Testis (tissue), 2 donors: ENCODE measurements around the gene HOXC12.

ENCODE experiments used
- POLR2A ChIP-seq: fragments of 450-650 bp; IDR thresholded peaks from one replicate; pipeline ENCODE4 v1.6.1; 2017; ENCODE audit warnings: antibody characterized with exemption, mild to moderate bottlenecking, moderate library complexity
- TF ChIP-seq, protein P1 (sequence below), 3 experiments: fragments of 450-650 bp in 2 of 3; fragments of 200-600 bp in 1 of 3; sonication (generic) in 1 of 3; IDR thresholded peaks; one replicate each; pipeline ENCODE4 v1.5.1; 2016 to 2019; ENCODE audit warnings: antibody characterized with exemption in 3 of 3, mild to moderate bottlenecking in 2 of 3, moderate library complexity in 1 of 3

DNA sequence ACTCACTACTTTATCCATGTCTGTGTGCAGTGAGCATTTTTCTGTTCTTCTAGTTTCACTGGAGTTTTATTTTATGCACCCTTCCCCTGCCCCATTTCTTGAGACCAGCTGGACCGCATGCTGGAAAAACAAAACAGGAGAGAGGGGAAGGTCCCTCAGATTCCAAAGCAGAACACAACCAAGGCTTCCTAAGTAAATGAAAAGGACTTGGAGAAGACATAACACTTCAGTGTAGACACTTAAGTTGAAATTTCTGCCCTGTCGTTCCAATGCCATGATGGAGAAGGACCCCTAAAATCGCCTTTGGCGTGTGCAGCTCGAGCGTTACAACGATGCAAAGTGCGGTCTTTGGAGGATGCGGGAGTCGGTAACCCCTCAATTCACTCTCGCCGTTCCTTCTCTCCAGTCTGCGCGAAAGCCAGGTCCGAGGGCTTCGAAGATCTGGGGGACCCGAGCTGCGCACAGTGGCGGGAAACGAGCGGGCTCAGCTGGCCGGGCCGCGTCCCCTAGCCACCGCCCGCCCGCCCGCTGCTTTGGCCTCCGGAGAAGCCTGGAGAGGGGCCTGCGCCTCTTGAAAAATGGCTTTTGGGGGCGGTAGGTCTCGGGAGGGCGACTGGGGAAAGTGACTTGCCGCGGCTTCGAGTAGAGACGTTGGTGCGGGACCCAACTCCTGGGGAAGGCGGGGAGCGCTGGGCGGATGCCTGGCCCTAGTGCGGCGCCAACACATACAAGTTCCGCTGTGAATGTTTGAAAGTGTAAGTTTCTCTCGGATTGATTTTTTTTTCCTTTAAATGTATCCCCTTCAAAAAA is 27.3 kb upstream of the HOXC12 start:
- TF ChIP-seq, protein P1, sequence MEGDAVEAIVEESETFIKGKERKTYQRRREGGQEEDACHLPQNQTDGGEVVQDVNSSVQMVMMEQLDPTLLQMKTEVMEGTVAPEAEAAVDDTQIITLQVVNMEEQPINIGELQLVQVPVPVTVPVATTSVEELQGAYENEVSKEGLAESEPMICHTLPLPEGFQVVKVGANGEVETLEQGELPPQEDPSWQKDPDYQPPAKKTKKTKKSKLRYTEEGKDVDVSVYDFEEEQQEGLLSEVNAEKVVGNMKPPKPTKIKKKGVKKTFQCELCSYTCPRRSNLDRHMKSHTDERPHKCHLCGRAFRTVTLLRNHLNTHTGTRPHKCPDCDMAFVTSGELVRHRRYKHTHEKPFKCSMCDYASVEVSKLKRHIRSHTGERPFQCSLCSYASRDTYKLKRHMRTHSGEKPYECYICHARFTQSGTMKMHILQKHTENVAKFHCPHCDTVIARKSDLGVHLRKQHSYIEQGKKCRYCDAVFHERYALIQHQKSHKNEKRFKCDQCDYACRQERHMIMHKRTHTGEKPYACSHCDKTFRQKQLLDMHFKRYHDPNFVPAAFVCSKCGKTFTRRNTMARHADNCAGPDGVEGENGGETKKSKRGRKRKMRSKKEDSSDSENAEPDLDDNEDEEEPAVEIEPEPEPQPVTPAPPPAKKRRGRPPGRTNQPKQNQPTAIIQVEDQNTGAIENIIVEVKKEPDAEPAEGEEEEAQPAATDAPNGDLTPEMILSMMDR (IDR thresholded peaks at IDR 0.05) = no peak
- no peak for TF ChIP-seq POLR2A
